ENCODE results near the gene TNFRSF14.

- TF ChIP-seq CTCF (IDR thresholded peaks at IDR 0.05; ENCODE audit: low read depth, low read length, poor library complexity, severe bottlenecking) (no peak), EZH2phosphoT487 (IDR thresholded peaks at IDR 0.05; ENCODE audit: borderline replicate concordance, low read length) (no peak)
These were observed 2.7 kb downstream of the TNFRSF14 start for GRCh38 chr1:2558861-2559260.

Measured in DOHH2 (cell line).